HuH-7 (cell line): ENCODE results near the gene MAFB.

Experiments used
- DNase-seq: peaks from one replicate; pipeline ENCODE4 v3.0.0; 2011; ENCODE audit warnings: low spot score

The MAFB gene

GRCh38 chr20:40702504-40702903, 13.5 kb upstream of the MAFB start:
- DNase-seq = no peak

GRCh38 chr20:40698744-40699143, 9.7 kb upstream of the MAFB start:
- DNase-seq = no peak

- no peak for DNase-seq
Observed at GRCh38 chr20:40698281-40698680, 9.2 kb upstream of the MAFB start.

GRCh38 chr20:40697541-40697940, 8.5 kb upstream of the MAFB start:
- no peak for DNase-seq

GRCh38 chr20:40695214-40695613, 6.2 kb upstream of the MAFB start:
- no peak for DNase-seq

GRCh38 chr20:40694246-40694645, 5.2 kb upstream of the MAFB start:
- DNase-seq = no peak

GRCh38 chr20:40692240-40693011, 3.4 kb upstream of the MAFB start:
- DNase-seq = no peak

GRCh38 chr20:40691566-40692239, 2.7 kb upstream of the MAFB start:
- DNase-seq = no peak

GRCh38 chr20:40690836-40691565, 2.0 kb upstream of the MAFB start:
- no peak for DNase-seq

- peak; percentile 88 for DNase-seq
Observed at GRCh38 chr20:40689943-40690835, 1.2 kb upstream of the MAFB start.

GRCh38 chr20:40688129-40689099, 622 bp downstream of the MAFB start:
- peak; percentile 34 for DNase-seq

- DNase-seq = peak; percentile 56
Observed at GRCh38 chr20:40687384-40688128, 1.5 kb downstream of the MAFB start.

GRCh38 chr20:40686893-40687292, 2.1 kb downstream of the MAFB start:
- no peak for DNase-seq

GRCh38 chr20:40686434-40686882, 2.6 kb downstream of the MAFB start:
- DNase-seq = no peak

- DNase-seq = no peak
Observed at GRCh38 chr20:40685349-40685748, 3.7 kb downstream of the MAFB start.

GRCh38 chr20:40683894-40684268, 5.2 kb downstream of the MAFB start:
- DNase-seq = no peak

- DNase-seq = no peak
Observed at GRCh38 chr20:40683221-40683893, 5.7 kb downstream of the MAFB start.

- DNase-seq = peak; percentile 81
Observed at GRCh38 chr20:40682104-40682981, 6.7 kb downstream of the MAFB start.
